Thymus (tissue), 11 donors: ENCODE measurements around the gene DNM3. TPM values are rescaled to one million over a fixed set of nuclear protein-coding genes. Genes with fewer than 3 reads are reported as not detected.

Experiments
- DNase-seq, 9 donors: peaks; one replicate each; pipeline ENCODE4 v3.0.0-alpha.2; 2013; ENCODE audit warnings: low spot score in 9 of 9, low read depth in 6 of 9, missing footprints in 1 of 9
- H3K27ac ChIP-seq, 2 donors: one replicate each; pipeline ENCODE4 v1.5.1; 2013; ENCODE audit warnings: control low read depth in 1 of 2, low read depth in 1 of 2, low read length in 1 of 2, mild to moderate bottlenecking in 1 of 2, moderate library complexity in 1 of 2
- H3K27me3 ChIP-seq, 2 donors: one replicate each; pipeline ENCODE4 v1.5.1; 2013; ENCODE audit warnings: low read length in 1 of 2; ENCODE audit not compliant: control insufficient read depth in 2 of 2, insufficient read depth in 1 of 2
- H3K36me3 ChIP-seq, 2 donors: one replicate each; pipeline ENCODE4 v1.5.1; 2013; ENCODE audit warnings: low read length in 1 of 2, mild to moderate bottlenecking in 1 of 2, moderate library complexity in 1 of 2; ENCODE audit not compliant: control insufficient read depth in 2 of 2, insufficient read depth in 2 of 2
- H3K4me1 ChIP-seq, 2 donors: one replicate each; pipeline ENCODE4 v1.5.1; 2013; ENCODE audit warnings: low read length in 2 of 2; ENCODE audit not compliant: control insufficient read depth in 2 of 2, insufficient read depth in 2 of 2
- H3K4me3 ChIP-seq, 2 donors: one replicate each; pipeline ENCODE4 v1.5.1; 2013; ENCODE audit warnings: low read length in 2 of 2, control low read depth in 1 of 2, mild to moderate bottlenecking in 1 of 2
- H3K9me3 ChIP-seq, 2 donors: one replicate each; pipeline ENCODE4 v1.5.1; 2013; ENCODE audit warnings: low read length in 1 of 2, mild to moderate bottlenecking in 1 of 2; ENCODE audit not compliant: control insufficient read depth in 2 of 2, insufficient read depth in 1 of 2
- WGBS: extraction: QIAGEN DNeasy Blood & Tissue Kit; methylation state at CpG from one replicate; pipeline ENCODE4 v1.1.7; 2013; 5-methylcytosine and 5-hydroxymethylcytosine counted together
- polyA plus RNA-seq: library from polyadenylated mRNA; stranded (reverse); fragments of 200-250 nt; gene quantifications from one replicate; pipeline ENCODE4 v1.2.3, GENCODE V29; 2013
- total RNA-seq: library from RNA; stranded (reverse); fragments of 120-200 nt; gene quantifications from one replicate; pipeline ENCODE4 v1.2.4, GENCODE V29; 2013
- donor health status: healthy.

Gene DNM3
- total and polyA plus RNA-seq, 2 donors: 1.9 to 2.2 TPM

DNA sequence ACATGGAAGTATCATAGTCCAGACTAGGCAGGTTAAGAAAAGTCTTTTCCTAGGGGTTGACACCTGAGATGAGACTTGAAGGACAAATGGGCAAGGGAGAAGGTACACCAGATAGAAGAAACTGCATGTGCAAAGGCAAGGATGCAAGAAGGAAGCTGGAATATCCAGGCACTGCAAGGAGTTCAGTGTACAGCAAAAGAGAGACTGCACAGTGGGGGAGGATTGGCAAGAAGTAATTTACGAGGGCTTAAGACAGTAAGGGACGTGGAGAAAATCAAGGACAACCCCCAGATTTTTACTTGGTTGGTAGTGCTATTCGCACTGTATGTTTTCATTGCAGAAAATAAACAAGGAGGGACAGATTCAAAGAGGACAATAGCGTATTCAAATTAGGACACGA, 58.5 kb downstream of the DNM3 start:
- WGBS: 99% methylated on average over 5 of the region's 5 CpGs
- Histone ChIP-seq H3K4me3 (no peak overlapping the region), H3K27ac (no peak overlapping the region), H3K9me3 (peaks cover 0 to 2% of the 10 kb centered on the region in 2 donors), H3K36me3 (no peaks in the 10 kb centered on the region), H3K27me3 (no peaks in the 10 kb centered on the region), H3K4me1 (peaks cover 0 to 2% of the 10 kb centered on the region in 2 donors)
- DNase-seq: no peak

DNA sequence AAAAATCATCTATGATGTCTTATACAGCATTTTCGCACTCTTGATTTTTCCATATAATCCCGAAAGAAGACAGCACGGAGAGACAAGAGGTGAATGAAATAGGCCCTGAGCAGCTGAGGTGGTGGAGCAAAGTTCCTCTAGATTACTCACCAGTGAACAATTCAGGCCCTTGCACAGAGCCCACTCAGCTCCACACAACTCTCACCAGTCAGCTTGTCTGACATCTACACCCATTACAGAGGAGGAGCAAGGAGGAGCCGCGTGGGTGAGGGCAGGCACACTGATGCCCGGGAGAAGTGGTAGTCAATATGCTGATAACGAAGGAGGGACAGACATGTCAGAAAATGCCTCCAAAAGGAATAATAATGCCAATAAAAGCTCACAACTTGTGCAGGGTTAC, 59.9 kb downstream of the DNM3 start:
- no peak for DNase-seq
- H3K36me3 ChIP-seq: no peaks in the 10 kb centered on the region
- H3K4me1 ChIP-seq: peaks cover 0 to 2% of the 10 kb centered on the region in 2 donors
- H3K4me3 ChIP-seq: no peak overlapping the region
- H3K27ac ChIP-seq: no peak overlapping the region
- over 99% methylated on average over 7 of the region's 7 CpGs for WGBS
- peaks cover 0 to 2% of the 10 kb centered on the region in 2 donors for H3K9me3 ChIP-seq
- H3K27me3 ChIP-seq: no peaks in the 10 kb centered on the region

DNA sequence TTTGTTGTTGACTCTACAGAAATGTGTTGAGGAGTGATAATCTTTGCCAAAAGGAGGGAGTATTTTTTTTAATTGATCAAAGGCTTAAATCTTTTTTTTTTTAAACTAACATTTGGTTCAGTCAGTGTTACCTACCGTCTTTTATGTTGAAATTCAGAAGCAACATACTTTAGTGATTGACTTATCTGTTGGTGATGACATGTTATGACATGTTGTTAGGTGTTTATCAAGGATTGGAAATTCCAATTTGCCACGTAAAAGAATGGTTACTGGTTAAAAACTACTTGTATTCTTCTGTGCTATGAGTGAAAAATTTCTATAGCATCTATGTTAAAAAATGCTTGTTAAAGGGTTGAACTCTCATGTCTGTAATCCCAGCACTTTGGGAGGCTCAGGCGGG, 61.2 kb downstream of the DNM3 start:
- Histone ChIP-seq H3K27me3 (no peaks in the 10 kb centered on the region), H3K27ac (no peak overlapping the region)

DNA sequence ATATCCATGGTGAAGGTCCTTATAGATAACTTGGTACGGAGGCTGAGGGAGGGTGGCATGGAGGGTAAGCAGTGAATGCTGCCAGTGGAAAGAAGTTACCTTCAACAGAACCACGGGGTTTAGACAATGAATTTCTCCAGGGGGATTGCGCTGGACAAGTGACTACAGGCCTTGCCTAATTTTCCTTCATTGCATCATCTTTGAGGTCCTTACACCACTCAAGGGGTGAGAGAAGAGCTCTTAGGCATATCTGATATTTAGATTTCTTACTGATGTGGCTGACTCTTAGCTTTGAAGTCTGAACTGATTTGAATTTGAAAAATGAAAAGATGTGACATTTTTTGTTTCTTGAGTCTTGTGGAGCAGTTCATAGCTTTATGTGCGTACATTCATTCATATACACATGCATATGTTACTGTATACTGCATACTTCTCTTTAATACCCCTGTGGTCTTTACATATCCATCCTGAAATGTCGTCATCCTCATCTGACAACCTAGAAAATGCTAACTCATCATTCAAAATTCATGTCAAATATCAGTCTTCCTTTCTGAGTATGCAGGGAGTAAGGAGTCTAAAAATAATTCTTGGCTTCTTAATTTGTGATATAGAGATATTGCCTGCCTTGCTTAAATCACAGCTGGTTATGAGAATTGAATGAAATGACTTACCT, 63.6 kb downstream of the DNM3 start:
- 86% methylated on average over 5 of the region's 5 CpGs for WGBS

More for the DNA sequence above, 61.2 kb downstream of the DNM3 start:
- WGBS: 88% methylated on average over 3 of the region's 3 CpGs
- Histone ChIP-seq H3K9me3 (peaks cover 0 to 2% of the 10 kb centered on the region in 2 donors), H3K4me1 (peaks cover 0 to 2% of the 10 kb centered on the region in 2 donors), H3K36me3 (no peaks in the 10 kb centered on the region), H3K4me3 (no peak overlapping the region)
- DNase-seq: no peak

DNA sequence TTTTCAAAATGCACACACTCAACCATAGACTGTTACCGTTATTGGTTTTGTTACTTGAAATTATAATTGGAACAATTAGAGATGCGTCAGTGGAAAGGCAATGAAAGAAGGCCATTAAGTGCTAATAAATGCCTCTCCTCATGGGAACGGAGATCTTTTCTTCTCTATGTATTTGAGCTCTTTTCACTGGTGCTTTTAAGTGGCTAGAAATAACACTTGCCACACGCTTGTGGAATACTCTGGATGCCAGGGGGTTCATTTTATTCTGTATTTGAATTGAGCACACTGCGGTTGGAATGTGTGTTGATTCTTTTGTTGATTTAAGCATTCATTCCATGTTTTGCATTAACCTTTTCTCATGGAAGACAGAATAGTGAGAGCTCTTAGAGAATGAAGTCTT, 68.4 kb downstream of the DNM3 start:
- Histone ChIP-seq H3K4me1 (no peaks in the 10 kb centered on the region), H3K27ac (no peak overlapping the region), H3K36me3 (no peaks in the 10 kb centered on the region), H3K27me3 (no peaks in the 10 kb centered on the region), H3K4me3 (no peak overlapping the region), H3K9me3 (no peaks in the 10 kb centered on the region)
- no peak for DNase-seq
- 95% methylated on average over 5 of the region's 5 CpGs for WGBS

More for the DNA sequence above, 63.6 kb downstream of the DNM3 start:
- H3K9me3 ChIP-seq: peaks cover 0 to 2% of the 10 kb centered on the region in 2 donors
- no peaks in the 10 kb centered on the region for H3K36me3 ChIP-seq
- no peak overlapping the region for H3K4me3 ChIP-seq
- H3K4me1 ChIP-seq: peaks cover 0 to 2% of the 10 kb centered on the region in 2 donors
- no peak for DNase-seq
- H3K27ac ChIP-seq: no peak overlapping the region
- no peaks in the 10 kb centered on the region for H3K27me3 ChIP-seq

DNA sequence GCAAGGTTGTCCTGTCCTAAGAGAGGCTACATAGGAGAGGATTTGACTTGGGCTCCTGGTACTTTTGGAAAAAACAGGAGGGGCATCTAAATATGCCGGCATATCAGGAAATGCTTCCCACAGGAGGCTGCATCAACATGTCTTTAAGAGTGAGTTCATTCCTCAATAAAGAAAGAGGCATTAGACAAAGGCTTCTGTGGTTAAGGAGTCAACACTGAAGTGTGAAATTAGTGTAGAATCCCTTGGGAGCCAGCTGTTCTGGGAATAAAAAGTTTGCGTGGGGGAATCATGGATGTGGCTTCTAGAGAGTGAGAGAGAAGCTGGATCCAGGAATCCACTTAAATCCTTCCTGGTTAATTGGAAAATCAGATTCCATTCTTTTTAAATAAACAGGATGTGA, 69.5 kb downstream of the DNM3 start:
- H3K4me1 ChIP-seq: no peaks in the 10 kb centered on the region
- DNase-seq: no peak
- H3K4me3 ChIP-seq: no peak overlapping the region
- no peaks in the 10 kb centered on the region for H3K27me3 ChIP-seq
- H3K36me3 ChIP-seq: no peaks in the 10 kb centered on the region
- no peaks in the 10 kb centered on the region for H3K9me3 ChIP-seq
- H3K27ac ChIP-seq: no peak overlapping the region
- 97% methylated on average over 2 of the region's 2 CpGs for WGBS

DNA sequence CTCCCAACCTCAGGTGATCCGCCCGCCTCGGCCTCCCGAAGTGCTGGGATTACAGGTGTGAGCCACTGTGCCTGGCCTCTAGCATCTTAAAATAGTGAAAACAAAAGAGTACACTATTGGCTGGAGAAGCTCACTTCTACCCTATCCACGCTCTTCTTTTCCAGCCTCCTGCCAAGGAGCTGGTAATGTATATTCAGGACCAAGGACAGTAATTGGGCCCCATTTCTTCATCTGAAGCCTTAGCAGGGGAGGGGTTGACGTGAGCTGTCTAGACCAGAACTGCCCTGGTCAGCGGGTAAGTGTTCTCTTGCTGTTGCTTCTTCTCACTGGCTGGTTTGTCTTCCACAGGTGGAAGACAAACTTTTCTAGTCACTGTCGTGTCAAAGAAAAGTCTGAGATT, 70.2 kb downstream of the DNM3 start:
- H3K27ac ChIP-seq: no peak overlapping the region
- DNase-seq: no peak
- H3K36me3 ChIP-seq: no peaks in the 10 kb centered on the region
- H3K27me3 ChIP-seq: no peaks in the 10 kb centered on the region
- no peaks in the 10 kb centered on the region for H3K4me1 ChIP-seq
- 97% methylated on average over 8 of the region's 8 CpGs for WGBS
- H3K9me3 ChIP-seq: no peaks in the 10 kb centered on the region
- no peak overlapping the region for H3K4me3 ChIP-seq

DNA sequence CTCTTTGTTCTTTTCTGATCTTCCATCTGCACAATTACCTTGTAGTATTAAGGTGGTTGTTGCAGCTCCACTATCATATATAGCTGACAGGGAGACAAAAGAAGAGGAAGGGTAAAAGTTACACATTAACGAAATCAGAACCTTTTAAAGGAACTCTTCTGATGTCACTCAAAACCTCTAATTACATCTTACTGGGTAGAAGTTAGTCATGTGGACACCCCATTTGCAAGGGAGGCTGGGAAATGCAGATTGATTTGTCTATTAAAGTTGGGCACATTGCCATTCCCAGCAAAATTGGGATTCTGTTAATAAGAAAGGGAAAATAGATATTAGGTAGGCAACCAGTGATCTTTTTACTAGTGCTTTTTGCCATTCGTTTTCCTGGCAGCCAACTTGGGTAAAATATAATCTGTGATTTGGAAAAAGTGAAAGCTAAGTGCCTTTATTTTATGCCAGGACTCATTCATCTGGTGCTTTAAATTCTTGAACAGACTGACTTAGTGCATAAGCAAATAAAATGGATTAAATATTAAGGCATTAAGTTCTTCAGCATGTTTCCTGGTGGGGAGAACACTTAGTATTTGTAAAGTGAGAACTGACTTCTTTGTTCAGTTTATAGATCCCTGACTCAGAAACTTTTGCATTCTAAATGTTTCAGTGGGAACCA, 71.3 kb downstream of the DNM3 start:
- DNase-seq: no peak
- H3K27ac ChIP-seq: no peak overlapping the region
- WGBS: 88% methylated on average over 2 of the region's 2 CpGs

DNA sequence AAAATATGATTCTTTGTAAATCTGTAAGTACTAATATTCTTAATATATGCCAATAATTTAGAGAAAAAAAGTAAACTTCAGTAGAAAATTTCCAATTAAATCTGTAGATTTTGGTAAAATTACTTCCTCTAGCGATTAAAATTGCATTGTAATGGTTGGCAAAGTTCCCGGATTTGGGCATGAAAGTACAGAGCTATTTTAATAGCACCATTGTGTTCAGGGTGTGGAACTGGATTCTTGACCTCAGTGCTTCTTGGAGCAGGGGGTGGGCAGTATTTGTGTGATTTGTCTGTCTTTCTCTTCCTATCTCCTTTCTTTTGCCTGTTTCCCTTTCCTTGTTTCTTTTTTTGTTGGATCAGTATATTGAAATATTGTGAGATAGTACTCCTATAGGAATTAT, 72.1 kb downstream of the DNM3 start:
- Histone ChIP-seq H3K36me3 (no peaks in the 10 kb centered on the region), H3K4me3 (no peak overlapping the region)
- DNase-seq: no peak

More for the DNA sequence above, 71.3 kb downstream of the DNM3 start:
- Histone ChIP-seq H3K4me1 (no peaks in the 10 kb centered on the region), H3K9me3 (no peaks in the 10 kb centered on the region), H3K36me3 (no peaks in the 10 kb centered on the region), H3K27me3 (no peaks in the 10 kb centered on the region), H3K4me3 (no peak overlapping the region)

More for the DNA sequence above, 72.1 kb downstream of the DNM3 start:
- no peak overlapping the region for H3K27ac ChIP-seq
- no peaks in the 10 kb centered on the region for H3K27me3 ChIP-seq
- no peaks in the 10 kb centered on the region for H3K9me3 ChIP-seq
- H3K4me1 ChIP-seq: no peaks in the 10 kb centered on the region
- 11% methylated on average over 2 of the region's 2 CpGs for WGBS
